Mesenchymal stem cell (in vitro differentiated cells and primary cell): Measurements from ENCODE around the gene JUND.

Experiments
- DNase-seq: peaks from one replicate; pipeline ENCODE4 v3.0.0-alpha.2; 2013
- H2AFZ ChIP-seq: one replicate; pipeline ENCODE4 v1.6.1; 2013; ENCODE audit warnings: low read depth, mild to moderate bottlenecking, control low read depth, inconsistent platforms, low read length, moderate library complexity
- H2AK5ac ChIP-seq: 2 replicates; pipeline ENCODE4 v1.6.1; 2013; ENCODE audit warnings: low read length, moderate library complexity, mild to moderate bottlenecking, inconsistent platforms; ENCODE audit not compliant: severe bottlenecking
- H2BK120ac ChIP-seq: one replicate; pipeline ENCODE4 v1.6.1; 2013; ENCODE audit warnings: low read depth, mild to moderate bottlenecking, inconsistent platforms, low read length, moderate library complexity
- H2BK12ac ChIP-seq, 2 experiments: one replicate each; pipeline ENCODE4 v1.6.1; 2013; ENCODE audit warnings: inconsistent platforms in 2 of 2, low read length in 2 of 2, mild to moderate bottlenecking in 2 of 2, moderate library complexity in 2 of 2, control low read depth in 1 of 2
- H2BK15ac ChIP-seq: one replicate; pipeline ENCODE4 v1.6.1; 2013; ENCODE audit warnings: mild to moderate bottlenecking, low read depth, inconsistent platforms; ENCODE audit not compliant: poor library complexity, severe bottlenecking
- H2BK5ac ChIP-seq: 2 replicates; pipeline ENCODE4 v1.6.1; 2013; ENCODE audit warnings: low read depth, mild to moderate bottlenecking, low read length, control low read depth, inconsistent platforms; ENCODE audit not compliant: poor library complexity, severe bottlenecking
- H3K14ac ChIP-seq, 2 experiments: one replicate each; pipeline ENCODE4 v1.6.1; 2013; ENCODE audit warnings: inconsistent platforms in 2 of 2, low read length in 2 of 2, control low read depth in 1 of 2, mild to moderate bottlenecking in 1 of 2, moderate library complexity in 1 of 2
- H3K18ac ChIP-seq, 2 experiments: one replicate each; pipeline ENCODE4 v1.6.1; 2013; ENCODE audit warnings: inconsistent platforms in 2 of 2, low read length in 2 of 2, control low read depth in 1 of 2, low read depth in 1 of 2, mild to moderate bottlenecking in 1 of 2
- H3K23ac ChIP-seq, 2 experiments: one replicate each; pipeline ENCODE4 v1.6.1; 2013; ENCODE audit warnings: inconsistent platforms in 2 of 2, low read length in 2 of 2, mild to moderate bottlenecking in 2 of 2, moderate library complexity in 2 of 2, control low read depth in 1 of 2
- H3K27ac ChIP-seq: 2 replicates; pipeline ENCODE4 v1.5.1; 2013; ENCODE audit warnings: mild to moderate bottlenecking, moderate library complexity, low read length, control low read depth, inconsistent platforms; ENCODE audit not compliant: poor library complexity, severe bottlenecking
- H3K27me3 ChIP-seq, 2 experiments: 2 replicates each; pipeline versions ENCODE4 v1.6.1 to v1.7.0; 2013; ENCODE audit warnings: low read length in 2 of 2, mild to moderate bottlenecking in 2 of 2, moderate library complexity in 2 of 2, control low read depth in 1 of 2, inconsistent platforms in 1 of 2; ENCODE audit not compliant: control insufficient read depth in 1 of 2, insufficient read depth in 1 of 2
- H3K36me3 ChIP-seq, 2 experiments: 2 replicates each; pipeline versions ENCODE4 v1.6.1 to v1.7.0; 2013; ENCODE audit warnings: low read length in 2 of 2, control low read depth in 1 of 2, inconsistent platforms in 1 of 2, low read depth in 1 of 2, mild to moderate bottlenecking in 1 of 2; ENCODE audit not compliant: insufficient read depth in 2 of 2, control insufficient read depth in 1 of 2
- H3K4ac ChIP-seq, 2 experiments: one replicate each; pipeline ENCODE4 v1.6.1; 2013; ENCODE audit warnings: inconsistent platforms in 2 of 2, low read length in 2 of 2, mild to moderate bottlenecking in 2 of 2, moderate library complexity in 2 of 2, control low read depth in 1 of 2, low read depth in 1 of 2
- H3K4me1 ChIP-seq: 2 replicates; pipeline ENCODE4 v1.6.1; 2013; ENCODE audit warnings: low read depth, low read length, control low read depth; ENCODE audit not compliant: control insufficient read depth, insufficient read depth
- H3K4me2 ChIP-seq: 2 replicates; pipeline ENCODE4 v1.6.1; 2013; ENCODE audit warnings: low read length, mild to moderate bottlenecking, inconsistent platforms; ENCODE audit not compliant: poor library complexity, severe bottlenecking
- H3K4me3 ChIP-seq, 2 experiments: 2 replicates each; pipeline versions ENCODE4 v1.5.1 to v1.7.0; 2013; ENCODE audit warnings: low read length in 2 of 2, mild to moderate bottlenecking in 2 of 2, control low read depth in 1 of 2, low read depth in 1 of 2; ENCODE audit not compliant: insufficient read depth in 1 of 2
- H3K79me1 ChIP-seq: replicated peaks from 2 replicates; pipeline ENCODE4 v1.6.1; 2013; ENCODE audit warnings: mild to moderate bottlenecking, control low read depth, low read length, inconsistent platforms; ENCODE audit not compliant: poor library complexity, severe bottlenecking
- H3K9ac ChIP-seq: 2 replicates; pipeline ENCODE4 v1.7.0; 2013; ENCODE audit warnings: mild to moderate bottlenecking, low read length, moderate library complexity
- H3K9me3 ChIP-seq: 2 replicates; pipeline ENCODE4 v1.7.0; 2013; ENCODE audit warnings: mild to moderate bottlenecking, low read length; ENCODE audit not compliant: control insufficient read depth
- H4K8ac ChIP-seq: one replicate; pipeline ENCODE4 v1.6.1; 2013; ENCODE audit warnings: inconsistent platforms, mild to moderate bottlenecking, low read length, moderate library complexity
- H4K91ac ChIP-seq: one replicate; pipeline ENCODE4 v1.6.1; 2013; ENCODE audit warnings: mild to moderate bottlenecking, low read length, inconsistent platforms
- WGBS: methylation state at CpG from one replicate; pipeline ENCODE4 v1.1.7; 2013; ENCODE audit warnings: mixed read lengths; 5-methylcytosine and 5-hydroxymethylcytosine counted together

JUND gene

GRCh38 chr19:18280247-18281081, 958 bp downstream of the JUND start:
- H3K36me3 ChIP-seq: peaks cover 24 to 25% of the 10 kb centered on the region in 2 experiments
- H4K8ac ChIP-seq: peak overlapping the region; percentile 61
- H3K14ac ChIP-seq: peak overlapping the region in 1 of 2 experiments; percentile 99
- peak overlapping the region; percentile 93 for H2BK120ac ChIP-seq
- peak overlapping the region in 1 of 2 experiments; percentile 98 for H3K23ac ChIP-seq
- peaks cover 31% of the 10 kb centered on the region for H3K4me1 ChIP-seq
- no peaks in the 10 kb centered on the region for H3K27me3 ChIP-seq
- H2AK5ac ChIP-seq: peak overlapping the region; percentile 74
- DNase-seq: peak; percentile 91
- peak overlapping the region; percentile 100 for H3K9ac ChIP-seq
- peak overlapping the region in 1 of 2 experiments; percentile 90 for H2BK12ac ChIP-seq
- peaks cover 3% of the 10 kb centered on the region for H3K79me1 ChIP-seq
- peak overlapping the region; percentile 49 for H3K4me2 ChIP-seq
- peak overlapping the region; percentile 94 to 96 for H3K18ac ChIP-seq
- peak overlapping the region; percentile 36 for H2AFZ ChIP-seq
- under 1% methylated on average over 60 of the region's 111 CpGs for WGBS
- peak overlapping the region; percentile 76 to 98 for H3K4me3 ChIP-seq
- peak overlapping the region; percentile 91 for H3K27ac ChIP-seq
- peak overlapping the region; percentile 57 to 75 for H3K4ac ChIP-seq
- no peaks in the 10 kb centered on the region for H3K9me3 ChIP-seq
- H4K91ac ChIP-seq: peak overlapping the region; percentile 83
- peak overlapping the region; percentile 99 for H2BK5ac ChIP-seq
- H2BK15ac ChIP-seq: peak overlapping the region; percentile 44

- Histone ChIP-seq H3K9ac (peak overlapping the region; percentile 100), H3K27ac (peak overlapping the region; percentile 91), H2AK5ac (no peak overlapping the region), H3K27me3 (no peaks in the 10 kb centered on the region), H3K23ac (peak overlapping the region in 1 of 2 experiments; percentile 95), H2BK12ac (no peak overlapping the region), H3K4me1 (peaks cover 36% of the 10 kb centered on the region), H3K9me3 (no peaks in the 10 kb centered on the region), H3K14ac (no peak overlapping the region), H4K91ac (peak overlapping the region; percentile 70), H3K79me1 (peaks cover 3% of the 10 kb centered on the region), H3K36me3 (peaks cover 24 to 25% of the 10 kb centered on the region in 2 experiments), H3K4me3 (peak overlapping the region; percentile 76 to 98), H3K18ac (peak overlapping the region; percentile 58 to 96), H3K4ac (peak overlapping the region in 1 of 2 experiments; percentile 75), H2BK120ac (peak overlapping the region; percentile 54), H2BK15ac (peak overlapping the region; percentile 30), H4K8ac (peak overlapping the region; percentile 61), H3K4me2 (peak overlapping the region; percentile 76), H2BK5ac (peak overlapping the region; percentile 49), H2AFZ (no peak overlapping the region)
- WGBS: 0% methylated on average over 28 of the region's 55 CpGs
- DNase-seq: peak; percentile 89
Observed at GRCh38 chr19:18279516-18280246, 1.7 kb downstream of the JUND start.

- Histone ChIP-seq H4K91ac (no peak overlapping the region), H3K4me1 (peaks cover 41% of the 10 kb centered on the region), H3K9me3 (no peaks in the 10 kb centered on the region), H2BK120ac (no peak overlapping the region), H3K79me1 (peaks cover 3% of the 10 kb centered on the region), H2BK5ac (peak overlapping the region; percentile 24), H2AK5ac (no peak overlapping the region), H3K36me3 (peaks cover 24 to 25% of the 10 kb centered on the region in 2 experiments), H4K8ac (no peak overlapping the region), H2BK12ac (no peak overlapping the region), H3K27me3 (no peaks in the 10 kb centered on the region), H3K18ac (no peak overlapping the region), H3K9ac (peak overlapping the region; percentile 100), H3K4me2 (peak overlapping the region; percentile 76), H3K4ac (no peak overlapping the region), H3K23ac (no peak overlapping the region), H3K27ac (peak overlapping the region; percentile 52), H2AFZ (no peak overlapping the region), H3K14ac (no peak overlapping the region), H3K4me3 (peak overlapping the region; percentile 58 to 98), H2BK15ac (no peak overlapping the region)
- WGBS: 9% methylated on average over 5 of the region's 5 CpGs
- no peak for DNase-seq
Observed at GRCh38 chr19:18279266-18279515, 2.2 kb downstream of the JUND start.
